HL-60 (cell line): ENCODE results near the gene CCDC158.

Experiments
- DNase-seq, 2 experiments: peaks; one replicate each; pipeline ENCODE4 v3.0.0-alpha.2; 2010 to 2020; ENCODE audit warnings: low read depth in 1 of 2, low spot score in 1 of 2
- H3K27ac ChIP-seq: fragments of 250-450 bp; sonication (Bioruptor Pico); replicated peaks from 2 replicates; pipeline ENCODE4 v1.5.1; 2020; ENCODE audit warnings: mild to moderate bottlenecking, moderate library complexity
- H3K27me3 ChIP-seq: fragments of 250-450 bp; sonication (Bioruptor Pico); 2 replicates; pipeline ENCODE4 v1.5.1; 2021; ENCODE audit warnings: mild to moderate bottlenecking, moderate library complexity; ENCODE audit not compliant: insufficient read depth, poor library complexity, severe bottlenecking
- H3K4me3 ChIP-seq: replicated peaks from 2 replicates; pipeline ENCODE4 v1.5.1; 2011; ENCODE audit warnings: mild to moderate bottlenecking, control low read depth, low read length; ENCODE audit not compliant: insufficient read depth
- CTCF ChIP-seq: IDR thresholded peaks from one replicate; pipeline ENCODE4 v1.5.1; 2011; ENCODE audit warnings: low read length, control low read depth, inconsistent platforms; ENCODE audit not compliant: insufficient read depth
- GABPA ChIP-seq: IDR thresholded peaks from 2 replicates; pipeline ENCODE4 v1.6.1; 2012; ENCODE audit warnings: low read depth
- POLR2AphosphoS5 ChIP-seq: IDR thresholded peaks from 2 replicates; pipeline ENCODE4 v1.6.1; 2012; ENCODE audit warnings: low read depth
- REST ChIP-seq: IDR thresholded peaks from 2 replicates; pipeline ENCODE4 v1.6.1; 2012; ENCODE audit warnings: low read depth; ENCODE audit not compliant: insufficient replicate concordance
- SPI1 ChIP-seq: IDR thresholded peaks from 2 replicates; pipeline ENCODE4 v1.6.1; 2012; ENCODE audit warnings: low read depth, mild to moderate bottlenecking, borderline replicate concordance

CCDC158 gene

GRCh38 chr4:76357981-76358380 lies 63.0 kb downstream of the CCDC158 start:
- Histone ChIP-seq H3K27ac (no peak overlapping the region), H3K4me3 (no peak overlapping the region), H3K27me3 (no peaks in the 10 kb centered on the region)
- no peak for DNase-seq
- TF ChIP-seq REST (no peak), GABPA (no peak), CTCF (no peak), SPI1 (no peak), POLR2AphosphoS5 (no peak)

- no peak for TF ChIP-seq REST
- no peak for TF ChIP-seq SPI1
- no peak for TF ChIP-seq CTCF
- TF ChIP-seq POLR2AphosphoS5 = no peak
- no peak for TF ChIP-seq GABPA
- DNase-seq = peak; percentile 21 to 36
These were observed 66.1 kb downstream of the CCDC158 start for GRCh38 chr4:76354517-76355473.

GRCh38 chr4:76342803-76343202 lies 78.1 kb downstream of the CCDC158 start:
- Histone ChIP-seq H3K27me3 (no peaks in the 10 kb centered on the region), H3K4me3 (no peak overlapping the region), H3K27ac (no peak overlapping the region)
- no peak for DNase-seq
- no peak for TF ChIP-seq SPI1
- no peak for TF ChIP-seq REST
- no peak for TF ChIP-seq GABPA
- no peak for TF ChIP-seq CTCF
- no peak for TF ChIP-seq POLR2AphosphoS5

More at GRCh38 chr4:76354517-76355473, 66.1 kb downstream of the CCDC158 start:
- Histone ChIP-seq H3K4me3 (no peak overlapping the region), H3K27ac (no peak overlapping the region), H3K27me3 (no peaks in the 10 kb centered on the region)
